Parathyroid adenoma (tissue), 2 donors: ENCODE measurements around the gene CDH18.

Source experiments
- H2AFZ ChIP-seq: fragments of 300-600 bp; sonication (generic); one replicate; pipeline ENCODE4 v1.7.0; 2017; ENCODE audit warnings: antibody characterized with exemption, mild to moderate bottlenecking
- H3K27ac ChIP-seq: fragments of 300-600 bp; sonication (generic); one replicate; pipeline ENCODE4 v1.7.0; 2017
- H3K27me3 ChIP-seq: fragments of 300-600 bp; sonication (generic); one replicate; pipeline ENCODE4 v1.7.0; 2017; ENCODE audit warnings: low read length; ENCODE audit not compliant: control insufficient read depth, insufficient read depth
- H3K36me3 ChIP-seq: fragments of 300-600 bp; sonication (generic); one replicate; pipeline ENCODE4 v1.7.0; 2017; ENCODE audit warnings: low read length; ENCODE audit not compliant: control insufficient read depth, insufficient read depth
- H3K4me1 ChIP-seq: fragments of 300-600 bp; sonication (generic); one replicate; pipeline ENCODE4 v1.7.0; 2017; ENCODE audit warnings: control low read depth
- H3K4me2 ChIP-seq: fragments of 300-600 bp; sonication (generic); one replicate; pipeline ENCODE4 v1.7.0; 2017; ENCODE audit warnings: low read length
- H3K4me3 ChIP-seq: fragments of 300-600 bp; sonication (generic); one replicate; pipeline ENCODE4 v1.7.0; 2017; ENCODE audit warnings: low read depth, low read length
- H3K79me2 ChIP-seq: fragments of 300-600 bp; sonication (generic); one replicate; pipeline ENCODE4 v1.7.0; 2017; ENCODE audit warnings: control low read depth
- H3K9ac ChIP-seq: fragments of 300-600 bp; sonication (generic); one replicate; pipeline ENCODE4 v1.7.0; 2017; ENCODE audit warnings: mild to moderate bottlenecking
- H3K9me3 ChIP-seq: fragments of 300-600 bp; sonication (generic); one replicate; pipeline ENCODE4 v1.7.0; 2017; ENCODE audit warnings: low read length; ENCODE audit not compliant: control insufficient read depth
- CTCF ChIP-seq: fragments of 300-600 bp; sonication (generic); IDR thresholded peaks from one replicate; pipeline ENCODE4 v1.7.0; 2017; ENCODE audit warnings: antibody characterized with exemption, mild to moderate bottlenecking
- donor health status: primary hyperparathyroidism.

Gene CDH18

GRCh38 chr5:19927170-19927569 is 60.8 kb downstream of the CDH18 start:
- H3K4me1 ChIP-seq: no peaks in the 10 kb centered on the region
- no peak overlapping the region for H3K27ac ChIP-seq
- no peaks in the 10 kb centered on the region for H3K9me3 ChIP-seq
- H3K27me3 ChIP-seq: no peaks in the 10 kb centered on the region
- TF ChIP-seq CTCF: no peak
- H3K4me3 ChIP-seq: no peak overlapping the region
- H3K9ac ChIP-seq: no peak overlapping the region
- H3K79me2 ChIP-seq: no peaks in the 10 kb centered on the region
- no peaks in the 10 kb centered on the region for H3K36me3 ChIP-seq
- H2AFZ ChIP-seq: no peak overlapping the region
- no peak overlapping the region for H3K4me2 ChIP-seq

- no peak for TF ChIP-seq CTCF
- H2AFZ ChIP-seq: no peak overlapping the region
These were observed 64.3 kb downstream of the CDH18 start for GRCh38 chr5:19923742-19924141.

GRCh38 chr5:19920761-19921160 is 67.2 kb downstream of the CDH18 start:
- no peak for TF ChIP-seq CTCF
- Histone ChIP-seq H3K27me3 (no peaks in the 10 kb centered on the region), H3K9ac (no peak overlapping the region), H2AFZ (no peak overlapping the region), H3K36me3 (no peaks in the 10 kb centered on the region), H3K9me3 (no peaks in the 10 kb centered on the region), H3K79me2 (no peaks in the 10 kb centered on the region), H3K4me2 (no peak overlapping the region), H3K4me1 (no peaks in the 10 kb centered on the region), H3K4me3 (no peak overlapping the region), H3K27ac (no peak overlapping the region)

More at GRCh38 chr5:19923742-19924141, 64.3 kb downstream of the CDH18 start:
- Histone ChIP-seq H3K36me3 (no peaks in the 10 kb centered on the region), H3K4me2 (no peak overlapping the region), H3K79me2 (no peaks in the 10 kb centered on the region), H3K27ac (no peak overlapping the region), H3K9ac (no peak overlapping the region), H3K9me3 (no peaks in the 10 kb centered on the region), H3K4me1 (no peaks in the 10 kb centered on the region), H3K4me3 (no peak overlapping the region), H3K27me3 (no peaks in the 10 kb centered on the region)

GRCh38 chr5:19918780-19919179 is 69.2 kb downstream of the CDH18 start:
- Histone ChIP-seq H3K4me1 (no peaks in the 10 kb centered on the region), H3K4me3 (no peak overlapping the region), H3K9ac (no peak overlapping the region), H3K27me3 (no peaks in the 10 kb centered on the region), H3K4me2 (no peak overlapping the region), H3K36me3 (no peaks in the 10 kb centered on the region), H3K9me3 (no peaks in the 10 kb centered on the region), H3K27ac (no peak overlapping the region), H2AFZ (no peak overlapping the region), H3K79me2 (no peaks in the 10 kb centered on the region)
- TF ChIP-seq CTCF: no peak

GRCh38 chr5:19917588-19918122 is 70.3 kb downstream of the CDH18 start:
- H3K4me1 ChIP-seq: no peaks in the 10 kb centered on the region
- H2AFZ ChIP-seq: no peak overlapping the region
- no peak for TF ChIP-seq CTCF
- no peak overlapping the region for H3K27ac ChIP-seq
- no peak overlapping the region for H3K4me2 ChIP-seq
- no peaks in the 10 kb centered on the region for H3K79me2 ChIP-seq
- H3K36me3 ChIP-seq: no peaks in the 10 kb centered on the region
- H3K27me3 ChIP-seq: no peaks in the 10 kb centered on the region
- H3K4me3 ChIP-seq: no peak overlapping the region
- H3K9me3 ChIP-seq: no peaks in the 10 kb centered on the region
- H3K9ac ChIP-seq: no peak overlapping the region
